A549 (cell line): Measurements from ENCODE around the gene ASAP2.

Experiments
- BHLHE40 ChIP-seq: IDR thresholded peaks from 2 replicates; pipeline ENCODE4 v1.6.1; 2012; ENCODE audit warnings: low read depth, low read length, inconsistent platforms
- CEBPB ChIP-seq, 2 experiments: fragments of >200 bp in 1 of 2; sonication (Bioruptor Twin) in 1 of 2; formaldehyde crosslinking in 1 of 2; IDR thresholded peaks; 2 replicates each; pipeline ENCODE4 v1.6.1; 2012 to 2016
- CHD2 ChIP-seq: fragments of 150-350 bp; IDR thresholded peaks from 2 replicates; pipeline ENCODE4 v1.6.1; 2014; ENCODE audit warnings: low read length; ENCODE audit not compliant: partially characterized antibody
- CTCF ChIP-seq: fragments of >200 bp; sonication (Bioruptor Twin); formaldehyde crosslinking; IDR thresholded peaks from 3 replicates; pipeline ENCODE4 v1.5.1; 2016
- ELK1 ChIP-seq: fragments of 150-350 bp; IDR thresholded peaks from 2 replicates; pipeline ENCODE4 v1.6.1; 2014; ENCODE audit warnings: low read depth, mild to moderate bottlenecking, low read length
- EP300 ChIP-seq, 2 experiments: fragments of >200 bp; sonication (Bioruptor Twin); formaldehyde crosslinking; IDR thresholded peaks; 2 replicates in 1 of 2; 3 replicates in 1 of 2; pipeline ENCODE4 v1.6.1; 2016 to 2017
- JUN ChIP-seq, 2 experiments: fragments of >200 bp; sonication (Bioruptor Twin); formaldehyde crosslinking; IDR thresholded peaks; 2 replicates in 1 of 2; 3 replicates in 1 of 2; pipeline ENCODE4 v1.6.1; 2016 to 2017
- KDM1A ChIP-seq: fragments of 200-600 bp; sonication (generic); IDR thresholded peaks from 2 replicates; pipeline ENCODE4 v1.6.1; 2016; ENCODE audit warnings: low read depth, mild to moderate bottlenecking
- PBX3 ChIP-seq: IDR thresholded peaks from 2 replicates; pipeline ENCODE4 v1.6.1; 2012
- POLR2A ChIP-seq: IDR thresholded peaks from 2 replicates; pipeline ENCODE4 v1.6.1; 2012; ENCODE audit warnings: mild to moderate bottlenecking, low read length
- RARB ChIP-seq: fragments of 250-450 bp; sonication (Bioruptor Pico); IDR thresholded peaks from 2 replicates; pipeline ENCODE4 v1.8.0; 2021; ENCODE audit warnings: mild to moderate bottlenecking, moderate library complexity
- RFX5 ChIP-seq: fragments of 450-650 bp; IDR thresholded peaks from 2 replicates; pipeline ENCODE4 v1.7.1; 2014; ENCODE audit warnings: antibody characterized with exemption, mild to moderate bottlenecking, moderate library complexity
- ZFP36 ChIP-seq: fragments of 450-650 bp; IDR thresholded peaks from 2 replicates; pipeline ENCODE4 v1.6.1; 2014; ENCODE audit warnings: borderline replicate concordance; ENCODE audit not compliant: partially characterized antibody

- TF ChIP-seq POLR2A (no peak), CEBPB (IDR thresholded peaks at IDR 0.05) (no peak), RARB (CRISPR knock-in tag) (no peak), CTCF (no peak), ELK1 (no peak), RFX5 (no peak), KDM1A (no peak), EP300 (IDR thresholded peaks at IDR 0.05) (no peak), ZFP36 (no peak), PBX3 (no peak), CHD2 (no peak), JUN (IDR thresholded peaks at IDR 0.05) (no peak), BHLHE40 (no peak)
These were observed 57.7 kb downstream of the ASAP2 start for GRCh38 chr2:9264301-9264700.
